Panc1 (cell line): ENCODE results near the gene CXCR2. TPM values are rescaled to one million over a fixed set of nuclear protein-coding genes. Genes with fewer than 3 reads are reported as not detected.

Source experiments
- ATAC-seq: fragments of 200-7000 bp; cut with Tn5 transposase; 2 replicates; pipeline ENCODE4 v1.9.1; 2020; ENCODE audit warnings: mild to moderate bottlenecking, moderate library complexity
- BruUV-seq: library from RNA; stranded (reverse); fragments of 400-500 nt; replicated peaks from 2 replicates; lab custom pipeline; 2021; lab: Mats Ljungman, UMichigan
- CTCF ChIA-PET: fragments of 300-600 bp; sonication (Branson Sonifier 250); formaldehyde crosslinking; loops from one replicate; lab custom pipeline; 2022; ENCODE audit warnings: antibody characterized with exemption; lab: Charles Lee
- POLR2A ChIA-PET: fragments of 300-600 bp; sonication (Branson Sonifier 250); formaldehyde crosslinking; loops from one replicate; lab custom pipeline; 2022; ENCODE audit warnings: antibody characterized with exemption; lab: Charles Lee
- DNase-seq: peaks from one replicate; pipeline ENCODE4 v3.0.0-alpha.2; 2010; ENCODE audit warnings: low read depth, low spot score
- H3K27ac ChIP-seq: 2 replicates; pipeline ENCODE4 v1.5.1; 2011; ENCODE audit warnings: mild to moderate bottlenecking, low read length, inconsistent platforms
- H3K27me3 ChIP-seq: fragments of 200-500 bp; sonication (Bioruptor generic); 2 replicates; pipeline ENCODE4 v1.6.0; 2014; ENCODE audit warnings: low read length, inconsistent platforms; ENCODE audit not compliant: control insufficient read depth, insufficient read depth
- H3K36me3 ChIP-seq: fragments of 200-500 bp; sonication (Bioruptor generic); 2 replicates; pipeline ENCODE4 v1.5.1; 2014; ENCODE audit warnings: inconsistent platforms, mild to moderate bottlenecking, low read length, moderate library complexity; ENCODE audit not compliant: control insufficient read depth, insufficient read depth
- H3K4me1 ChIP-seq: 2 replicates; pipeline ENCODE4 v1.5.1; 2011; ENCODE audit warnings: inconsistent platforms, mild to moderate bottlenecking, low read length, moderate library complexity; ENCODE audit not compliant: control insufficient read depth, insufficient read depth
- H3K4me3 ChIP-seq, 2 experiments: 2 replicates each; pipeline ENCODE4 v1.5.1; 2011 to 2012; ENCODE audit warnings: low read depth in 2 of 2, low read length in 2 of 2, mild to moderate bottlenecking in 2 of 2, inconsistent platforms in 1 of 2, moderate library complexity in 1 of 2
- H3K9me3 ChIP-seq: fragments of 200-500 bp; sonication (Bioruptor generic); 2 replicates; pipeline ENCODE4 v1.5.1; 2014; ENCODE audit warnings: low read depth, mild to moderate bottlenecking, inconsistent platforms, low read length, moderate library complexity; ENCODE audit not compliant: control insufficient read depth, insufficient read depth
- POLR2AphosphoS5 ChIP-seq: IDR thresholded peaks from 2 replicates; pipeline ENCODE4 v1.6.1; 2012; ENCODE audit warnings: mild to moderate bottlenecking, low read depth, low read length, moderate library complexity
- SIN3A ChIP-seq: IDR thresholded peaks from 2 replicates; pipeline ENCODE4 v1.6.1; 2012; ENCODE audit warnings: low read depth, mild to moderate bottlenecking, low read length, moderate library complexity, borderline replicate concordance; ENCODE audit not compliant: insufficient read depth
- TCF7L2 ChIP-seq: IDR thresholded peaks from 2 replicates; pipeline ENCODE4 v1.6.1; 2011; ENCODE audit warnings: mild to moderate bottlenecking, low read depth, low read length, inconsistent platforms
- in situ Hi-C: cut with HindIII; loops from 2 replicates; pipeline ENCODE4 v1.10.0; 2016; ENCODE audit warnings: low sequenced_read_pairs, low pct_unique_long_range_greater_than_20kb
- intact Hi-C: fragments of 100-400 bp; cut with micrococcal nuclease; formaldehyde crosslinking; loops from one replicate; pipeline ENCODE4 v1.10.0; 2022; ENCODE audit not compliant: unreplicated experiment
- total RNA-seq: library from RNA; stranded (reverse); gene quantifications from one replicate; pipeline ENCODE4 v1.2.1, GENCODE V29; 2021; ENCODE audit not compliant: unreplicated experiment
- TF ChIP-seq, protein P1 (sequence below): fragments of 450-650 bp; IDR thresholded peaks from 2 replicates; pipeline ENCODE4 v1.5.1; 2017; ENCODE audit warnings: mild to moderate bottlenecking
- TF ChIP-seq, protein P2 (sequence below), 2 experiments: IDR thresholded peaks; 2 replicates each; pipeline ENCODE4 v1.6.1; 2011 to 2012; ENCODE audit warnings: low read depth in 2 of 2, control low read depth in 1 of 2, low read length in 1 of 2, mild to moderate bottlenecking in 1 of 2, moderate library complexity in 1 of 2; ENCODE audit not compliant: insufficient read depth in 1 of 2

Gene CXCR2
- total RNA-seq, 1 experiment from 2014 or later: not detected

DNA sequence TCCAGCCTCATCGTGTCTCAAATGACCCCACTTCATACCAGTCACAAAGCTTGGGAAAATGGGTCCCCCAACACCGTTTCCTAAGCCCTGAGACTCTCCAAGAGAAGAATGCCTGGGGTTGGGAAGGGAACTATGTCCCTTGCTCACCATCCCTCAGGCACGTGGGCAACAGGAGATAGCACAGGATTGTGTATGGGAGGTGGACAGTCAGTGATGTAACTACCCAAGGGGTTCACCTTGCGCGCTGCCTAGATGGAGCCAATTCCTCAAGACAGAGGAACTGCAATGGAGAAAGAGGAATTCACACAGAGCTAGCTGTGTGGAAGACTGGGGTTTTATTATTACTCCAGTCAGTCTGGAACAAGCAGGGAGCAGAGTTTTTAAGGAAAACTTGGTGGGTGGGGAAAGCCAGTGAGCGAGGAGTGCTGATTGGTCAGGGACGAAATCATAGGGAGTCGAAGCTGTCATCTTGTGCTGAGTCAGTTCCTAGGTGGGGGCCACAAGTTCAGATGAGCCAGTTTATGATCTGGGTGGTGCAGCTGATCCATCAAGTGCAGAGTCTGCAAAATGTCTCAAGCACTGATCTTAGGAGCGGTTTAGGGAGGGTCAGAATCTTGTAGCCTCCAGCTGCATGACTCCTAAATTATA lies 54.8 kb downstream of the CXCR2 start:
- Histone ChIP-seq H3K36me3 (no peaks in the 10 kb centered on the region), H3K4me3 (no peak overlapping the region), H3K4me1 (no peaks in the 10 kb centered on the region), H3K9me3 (no peaks in the 10 kb centered on the region), H3K27me3 (peaks cover 8% of the 10 kb centered on the region), H3K27ac (no peak overlapping the region)
- ChIA-PET CTCF (no interaction called here), POLR2A (no interaction called here)
- no TSS peak for BruUV-seq
- intact Hi-C loops (no loop called here), in situ Hi-C loops (no loop called here)
- ATAC-seq: no peak
- TF ChIP-seq TCF7L2: no peak
- TF ChIP-seq SIN3A: no peak
- TF ChIP-seq, protein P1, sequence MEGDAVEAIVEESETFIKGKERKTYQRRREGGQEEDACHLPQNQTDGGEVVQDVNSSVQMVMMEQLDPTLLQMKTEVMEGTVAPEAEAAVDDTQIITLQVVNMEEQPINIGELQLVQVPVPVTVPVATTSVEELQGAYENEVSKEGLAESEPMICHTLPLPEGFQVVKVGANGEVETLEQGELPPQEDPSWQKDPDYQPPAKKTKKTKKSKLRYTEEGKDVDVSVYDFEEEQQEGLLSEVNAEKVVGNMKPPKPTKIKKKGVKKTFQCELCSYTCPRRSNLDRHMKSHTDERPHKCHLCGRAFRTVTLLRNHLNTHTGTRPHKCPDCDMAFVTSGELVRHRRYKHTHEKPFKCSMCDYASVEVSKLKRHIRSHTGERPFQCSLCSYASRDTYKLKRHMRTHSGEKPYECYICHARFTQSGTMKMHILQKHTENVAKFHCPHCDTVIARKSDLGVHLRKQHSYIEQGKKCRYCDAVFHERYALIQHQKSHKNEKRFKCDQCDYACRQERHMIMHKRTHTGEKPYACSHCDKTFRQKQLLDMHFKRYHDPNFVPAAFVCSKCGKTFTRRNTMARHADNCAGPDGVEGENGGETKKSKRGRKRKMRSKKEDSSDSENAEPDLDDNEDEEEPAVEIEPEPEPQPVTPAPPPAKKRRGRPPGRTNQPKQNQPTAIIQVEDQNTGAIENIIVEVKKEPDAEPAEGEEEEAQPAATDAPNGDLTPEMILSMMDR: no peak
- TF ChIP-seq POLR2AphosphoS5: no peak
- TF ChIP-seq, protein P2, sequence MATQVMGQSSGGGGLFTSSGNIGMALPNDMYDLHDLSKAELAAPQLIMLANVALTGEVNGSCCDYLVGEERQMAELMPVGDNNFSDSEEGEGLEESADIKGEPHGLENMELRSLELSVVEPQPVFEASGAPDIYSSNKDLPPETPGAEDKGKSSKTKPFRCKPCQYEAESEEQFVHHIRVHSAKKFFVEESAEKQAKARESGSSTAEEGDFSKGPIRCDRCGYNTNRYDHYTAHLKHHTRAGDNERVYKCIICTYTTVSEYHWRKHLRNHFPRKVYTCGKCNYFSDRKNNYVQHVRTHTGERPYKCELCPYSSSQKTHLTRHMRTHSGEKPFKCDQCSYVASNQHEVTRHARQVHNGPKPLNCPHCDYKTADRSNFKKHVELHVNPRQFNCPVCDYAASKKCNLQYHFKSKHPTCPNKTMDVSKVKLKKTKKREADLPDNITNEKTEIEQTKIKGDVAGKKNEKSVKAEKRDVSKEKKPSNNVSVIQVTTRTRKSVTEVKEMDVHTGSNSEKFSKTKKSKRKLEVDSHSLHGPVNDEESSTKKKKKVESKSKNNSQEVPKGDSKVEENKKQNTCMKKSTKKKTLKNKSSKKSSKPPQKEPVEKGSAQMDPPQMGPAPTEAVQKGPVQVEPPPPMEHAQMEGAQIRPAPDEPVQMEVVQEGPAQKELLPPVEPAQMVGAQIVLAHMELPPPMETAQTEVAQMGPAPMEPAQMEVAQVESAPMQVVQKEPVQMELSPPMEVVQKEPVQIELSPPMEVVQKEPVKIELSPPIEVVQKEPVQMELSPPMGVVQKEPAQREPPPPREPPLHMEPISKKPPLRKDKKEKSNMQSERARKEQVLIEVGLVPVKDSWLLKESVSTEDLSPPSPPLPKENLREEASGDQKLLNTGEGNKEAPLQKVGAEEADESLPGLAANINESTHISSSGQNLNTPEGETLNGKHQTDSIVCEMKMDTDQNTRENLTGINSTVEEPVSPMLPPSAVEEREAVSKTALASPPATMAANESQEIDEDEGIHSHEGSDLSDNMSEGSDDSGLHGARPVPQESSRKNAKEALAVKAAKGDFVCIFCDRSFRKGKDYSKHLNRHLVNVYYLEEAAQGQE (IDR thresholded peaks at IDR 0.05; ENCODE audit: insufficient read depth in 1 of 2, low read depth in 2 of 2, low read length in 1 of 2): no peak
- no peak for DNase-seq

DNA sequence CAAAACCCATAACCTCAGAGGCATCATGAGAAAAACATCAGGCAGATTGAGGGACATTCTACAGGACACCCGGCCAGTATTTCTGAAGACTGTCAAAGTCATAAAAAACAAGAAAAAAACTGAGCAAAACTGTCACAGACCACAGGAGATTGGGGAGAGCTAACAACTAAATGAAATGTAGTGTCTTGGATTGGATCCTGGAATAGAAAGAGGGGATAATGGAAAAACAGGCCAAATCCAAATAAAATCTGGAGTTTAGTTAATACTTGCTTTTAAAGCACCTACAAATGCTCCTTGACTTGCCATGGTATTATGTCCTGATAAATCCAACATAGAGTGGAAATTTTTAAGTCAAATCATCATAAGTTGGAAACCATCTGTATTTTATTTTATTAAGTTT lies 58.5 kb downstream of the CXCR2 start:
- Histone ChIP-seq H3K36me3 (no peaks in the 10 kb centered on the region), H3K4me1 (no peaks in the 10 kb centered on the region), H3K9me3 (no peaks in the 10 kb centered on the region), H3K27me3 (peaks cover 8% of the 10 kb centered on the region), H3K27ac (no peak overlapping the region), H3K4me3 (no peak overlapping the region)
- TF ChIP-seq POLR2AphosphoS5 (no peak), SIN3A (no peak), TCF7L2 (no peak)
- TF ChIP-seq, protein P2 (IDR thresholded peaks at IDR 0.05; ENCODE audit: insufficient read depth in 1 of 2, low read depth in 2 of 2, low read length in 1 of 2): no peak
- TF ChIP-seq, protein P1: no peak
- intact Hi-C loops: no loop called here
- BruUV-seq: no TSS peak
- ChIA-PET POLR2A (no interaction called here), CTCF (no interaction called here)
- in situ Hi-C loops: no loop called here
- DNase-seq (no peak), ATAC-seq (no peak)
